GM18511 (cell line): Measurements from ENCODE around the gene PWWP2B.

Experiments used
- ATAC-seq: cut with Tn5 transposase; IDR thresholded peaks from one replicate; pipeline ENCODE4 v1.9.1; 2021; ENCODE audit warnings: mild to moderate bottlenecking, moderate library complexity; ENCODE audit not compliant: unreplicated experiment

PWWP2B gene

GRCh38 chr10:132443983-132444876 lies 47.2 kb downstream of the PWWP2B start:
- no peak for ATAC-seq

GRCh38 chr10:132444877-132445351 lies 47.9 kb downstream of the PWWP2B start:
- ATAC-seq: no peak

- no peak for ATAC-seq
These were observed 48.7 kb downstream of the PWWP2B start for GRCh38 chr10:132445516-132446194.

- ATAC-seq: no peak
These were observed 49.2 kb downstream of the PWWP2B start for GRCh38 chr10:132446195-132446581.

- ATAC-seq: peak; percentile 79
These were observed 49.9 kb downstream of the PWWP2B start for GRCh38 chr10:132446661-132447445.

- ATAC-seq: peak; percentile 32
These were observed 50.6 kb downstream of the PWWP2B start for GRCh38 chr10:132447446-132448247.

GRCh38 chr10:132448248-132448731 lies 51.3 kb downstream of the PWWP2B start:
- ATAC-seq: no peak

- no peak for ATAC-seq
These were observed 52.2 kb downstream of the PWWP2B start for GRCh38 chr10:132449051-132449810.

- ATAC-seq: no peak
These were observed 52.8 kb downstream of the PWWP2B start for GRCh38 chr10:132449811-132450181.

- no peak for ATAC-seq
These were observed 53.4 kb downstream of the PWWP2B start for GRCh38 chr10:132450466-132450824.

GRCh38 chr10:132450825-132451505 lies 54.0 kb downstream of the PWWP2B start:
- ATAC-seq: no peak

GRCh38 chr10:132451506-132452215 lies 54.7 kb downstream of the PWWP2B start:
- no peak for ATAC-seq

- ATAC-seq: peak; percentile 14
These were observed 55.2 kb downstream of the PWWP2B start for GRCh38 chr10:132452216-132452650.

- ATAC-seq: peak; percentile 80
These were observed 55.9 kb downstream of the PWWP2B start for GRCh38 chr10:132452651-132453469.

GRCh38 chr10:132453470-132453861 lies 56.5 kb downstream of the PWWP2B start:
- ATAC-seq: peak; percentile 30

- no peak for ATAC-seq
These were observed 57.5 kb downstream of the PWWP2B start for GRCh38 chr10:132454296-132455198.
